Common myeloid progenitor, CD34-positive (primary cell): ENCODE data around the gene TRPM2.

ENCODE experiments used
- CTCF ChIA-PET: fragments of 350-600 bp; sonication (Branson Sonifier 250); formaldehyde crosslinking; loops from one replicate; lab custom pipeline; 2021; ENCODE audit warnings: antibody characterized with exemption; lab: Charles Lee
- POLR2A ChIA-PET: fragments of 350-600 bp; sonication (Branson Sonifier 250); formaldehyde crosslinking; loops from one replicate; lab custom pipeline; 2021; ENCODE audit warnings: antibody characterized with exemption; lab: Charles Lee
- DNase-seq, 3 donors: peaks; one replicate each; pipeline versions ENCODE4 v3.0.0 to v3.0.0-alpha.2; 2013
- H3K27ac ChIP-seq, 2 experiments: 1 replicate in 1 of 2; 2 replicates in 1 of 2; pipeline ENCODE4 v1.7.0; 2013; ENCODE audit warnings: inconsistent platforms in 2 of 2, low read length in 2 of 2, mild to moderate bottlenecking in 2 of 2, low read depth in 1 of 2, moderate library complexity in 1 of 2; ENCODE audit not compliant: severe bottlenecking in 2 of 2, insufficient read depth in 1 of 2, poor library complexity in 1 of 2
- H3K27me3 ChIP-seq, 5 experiments: replicated peaks in 2 of 5; 1 replicate in 3 of 5; 2 replicates in 2 of 5; pipeline versions ENCODE4 v1.6.1 to v1.7.0; 2013; ENCODE audit warnings: low read length in 4 of 5, mild to moderate bottlenecking in 2 of 5, moderate library complexity in 2 of 5, inconsistent platforms in 1 of 5; ENCODE audit not compliant: insufficient read depth in 5 of 5, control insufficient read depth in 4 of 5
- H3K36me3 ChIP-seq, 4 experiments: 1 replicate in 2 of 4; 2 replicates in 2 of 4; pipeline versions ENCODE4 v1.6.1 to v1.7.0; 2013; ENCODE audit warnings: low read length in 3 of 4, control low read depth in 1 of 4, mild to moderate bottlenecking in 1 of 4; ENCODE audit not compliant: control insufficient read depth in 4 of 4, insufficient read depth in 4 of 4
- H3K4me1 ChIP-seq, 4 experiments: 1 replicate in 3 of 4; 2 replicates in 1 of 4; pipeline versions ENCODE4 v1.6.1 to v1.7.1; 2013; ENCODE audit warnings: low read length in 3 of 4, mild to moderate bottlenecking in 3 of 4, control low read depth in 1 of 4, inconsistent platforms in 1 of 4, moderate library complexity in 1 of 4; ENCODE audit not compliant: control insufficient read depth in 4 of 4, insufficient read depth in 4 of 4; ENCODE audit errors: control extremely low read depth in 1 of 4
- H3K4me3 ChIP-seq, 7 experiments: 1 replicate in 4 of 7; 2 replicates in 3 of 7; pipeline versions ENCODE4 v1.5.1 to v1.7.0; 2013; ENCODE audit warnings: mild to moderate bottlenecking in 7 of 7, low read length in 6 of 7, moderate library complexity in 6 of 7, inconsistent platforms in 2 of 7, low read depth in 2 of 7, control low read depth in 1 of 7; ENCODE audit not compliant: insufficient read depth in 4 of 7, control insufficient read depth in 1 of 7; ENCODE audit errors: extremely low read depth in 1 of 7
- H3K9me3 ChIP-seq, 5 experiments: 1 replicate in 4 of 5; 2 replicates in 1 of 5; pipeline versions ENCODE4 v1.6.1 to v1.7.1; 2013; ENCODE audit warnings: low read length in 4 of 5, mild to moderate bottlenecking in 2 of 5, inconsistent platforms in 1 of 5, low read depth in 1 of 5, moderate library complexity in 1 of 5; ENCODE audit not compliant: control insufficient read depth in 4 of 5, insufficient read depth in 2 of 5; ENCODE audit errors: control extremely low read depth in 1 of 5
- WGBS: methylation state at CpG from one replicate; pipeline ENCODE4 v1.1.5; 2013; ENCODE audit not compliant: insufficient coverage; 5-methylcytosine and 5-hydroxymethylcytosine counted together

TRPM2 gene

GRCh38 chr21:44379515-44379848 lies 26.1 kb downstream of the TRPM2 start:
- H3K4me3 ChIP-seq: no peak overlapping the region
- 94% methylated on average over 5 of the region's 5 CpGs for WGBS
- H3K36me3 ChIP-seq: peaks cover 0 to 9% (median 1%) of the 10 kb centered on the region in 4 experiments
- H3K4me1 ChIP-seq: peaks cover 0 to 25% (median 17%) of the 10 kb centered on the region in 4 experiments
- H3K27ac ChIP-seq: no peak overlapping the region
- peaks cover 2 to 22% (median 7%) of the 10 kb centered on the region in 5 experiments for H3K9me3 ChIP-seq
- ChIA-PET CTCF (no interaction called here), POLR2A (no interaction called here)
- H3K27me3 ChIP-seq: peaks cover 0 to 5% (median 0%) of the 10 kb centered on the region in 5 experiments
- no peak for DNase-seq

GRCh38 chr21:44379991-44380865 lies 26.8 kb downstream of the TRPM2 start:
- H3K4me1 ChIP-seq: peaks cover 0 to 19% (median 10%) of the 10 kb centered on the region in 4 experiments
- H3K4me3 ChIP-seq: no peak overlapping the region
- ChIA-PET CTCF (interaction anchor here (1.0 kb wide), 1 partner anchor 27 kb away, joined by 4 read pairs; the partner anchor contains the start of gene TRPM2), POLR2A (no interaction called here)
- H3K9me3 ChIP-seq: peaks cover 2 to 16% (median 8%) of the 10 kb centered on the region in 5 experiments
- DNase-seq: no peak
- peaks cover 0 to 9% (median 1%) of the 10 kb centered on the region in 4 experiments for H3K36me3 ChIP-seq
- peaks cover 0 to 5% (median 0%) of the 10 kb centered on the region in 5 experiments for H3K27me3 ChIP-seq
- WGBS: 82% methylated on average over 25 of the region's 31 CpGs
- no peak overlapping the region for H3K27ac ChIP-seq

GRCh38 chr21:44380876-44381275 lies 27.5 kb downstream of the TRPM2 start:
- ChIA-PET CTCF (interaction anchor here (1.0 kb wide), 1 partner anchor 28 kb away, joined by 4 read pairs; the partner anchor contains the start of gene TRPM2), POLR2A (no interaction called here)
- WGBS: 92% methylated on average over 9 of the region's 10 CpGs
- Histone ChIP-seq H3K4me1 (peaks cover 0 to 12% (median 4%) of the 10 kb centered on the region in 4 experiments), H3K4me3 (no peak overlapping the region), H3K36me3 (peaks cover 0 to 9% (median 1%) of the 10 kb centered on the region in 4 experiments), H3K9me3 (peaks cover 2 to 18% (median 10%) of the 10 kb centered on the region in 5 experiments), H3K27ac (no peak overlapping the region), H3K27me3 (peaks cover 0 to 5% (median 0%) of the 10 kb centered on the region in 5 experiments)
- DNase-seq: no peak

DNA sequence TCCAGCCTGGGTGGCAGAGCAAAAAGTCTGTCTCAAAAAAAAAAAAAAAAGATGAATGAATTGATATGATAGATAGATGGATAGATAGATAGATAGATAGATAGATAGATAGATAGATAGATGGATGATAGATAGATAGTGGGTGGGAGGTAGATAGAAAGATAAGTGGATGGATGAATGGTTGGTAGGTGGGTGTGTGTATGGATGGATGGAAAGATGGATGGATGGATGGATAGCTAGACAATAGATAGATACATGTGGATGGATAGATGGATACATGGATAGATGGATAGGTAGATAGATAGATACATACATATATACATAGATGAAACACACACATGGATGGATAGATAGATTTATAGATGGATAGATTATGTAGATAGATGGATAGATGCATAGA lies 28.5 kb downstream of the TRPM2 start:
- CTCF ChIA-PET: no interaction called here
- peaks cover 5 to 25% (median 13%) of the 10 kb centered on the region in 5 experiments for H3K9me3 ChIP-seq
- POLR2A ChIA-PET: no interaction called here
- no peak overlapping the region for H3K4me3 ChIP-seq
- H3K27me3 ChIP-seq: peaks cover 0 to 5% (median 0%) of the 10 kb centered on the region in 5 experiments
- no peak for DNase-seq
- peaks cover 0 to 9% (median 1%) of the 10 kb centered on the region in 4 experiments for H3K36me3 ChIP-seq
- H3K4me1 ChIP-seq: peaks cover 0 to 3% (median 0%) of the 10 kb centered on the region in 4 experiments
- no peak overlapping the region for H3K27ac ChIP-seq

- CTCF ChIA-PET: interaction anchor here (2.2 kb wide), 1 partner anchor 11 kb away, joined by 6 read pairs; no protein-coding TSS in a partner anchor
- no peak for DNase-seq
These were observed 29.1 kb downstream of the TRPM2 start for GRCh38 chr21:44382536-44382935.

GRCh38 chr21:44383216-44383615 lies 29.8 kb downstream of the TRPM2 start:
- no peaks in the 10 kb centered on the region for H3K4me1 ChIP-seq
- H3K9me3 ChIP-seq: peaks cover 5 to 25% (median 15%) of the 10 kb centered on the region in 5 experiments
- ChIA-PET CTCF (interaction anchor here (2.2 kb wide), 1 partner anchor 11 kb away, joined by 6 read pairs; no protein-coding TSS in a partner anchor), POLR2A (no interaction called here)
- peaks cover 0 to 9% (median 1%) of the 10 kb centered on the region in 4 experiments for H3K36me3 ChIP-seq
- no peak overlapping the region for H3K27ac ChIP-seq
- 89% methylated on average over 3 of the region's 4 CpGs for WGBS
- no peak for DNase-seq
- H3K4me3 ChIP-seq: no peak overlapping the region
- H3K27me3 ChIP-seq: peaks cover 0 to 5% (median 0%) of the 10 kb centered on the region in 5 experiments

More at GRCh38 chr21:44382536-44382935, 29.1 kb downstream of the TRPM2 start:
- Histone ChIP-seq H3K9me3 (peaks cover 5 to 25% (median 15%) of the 10 kb centered on the region in 5 experiments), H3K4me1 (no peaks in the 10 kb centered on the region), H3K27me3 (peaks cover 0 to 5% (median 0%) of the 10 kb centered on the region in 5 experiments), H3K36me3 (peaks cover 0 to 9% (median 1%) of the 10 kb centered on the region in 4 experiments), H3K27ac (no peak overlapping the region), H3K4me3 (no peak overlapping the region)
- POLR2A ChIA-PET: no interaction called here
- WGBS: 94% methylated on average over 9 of the region's 9 CpGs

DNA sequence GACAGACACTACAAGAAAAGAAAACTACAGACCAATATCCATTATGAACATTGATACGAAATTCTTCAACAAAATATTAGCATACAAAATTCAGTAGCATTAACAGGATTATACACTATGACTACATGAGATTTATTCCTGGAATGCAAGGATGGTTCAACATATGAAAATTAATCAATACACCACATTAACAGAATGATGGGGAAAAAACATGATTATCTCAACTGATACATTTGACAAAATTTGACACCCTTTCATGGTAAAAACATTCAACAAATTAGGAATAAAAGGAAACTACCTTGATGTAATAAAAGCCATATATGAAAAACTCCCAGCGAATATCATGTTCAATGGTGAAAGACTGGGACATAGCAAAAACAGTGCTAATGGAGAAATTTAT lies 31.5 kb downstream of the TRPM2 start:
- WGBS: no CpG with 5 or more reads among the region's 2 CpGs
- CTCF ChIA-PET: no interaction called here

More for the DNA sequence above, 31.5 kb downstream of the TRPM2 start:
- Histone ChIP-seq H3K36me3 (peaks cover 0 to 9% (median 0%) of the 10 kb centered on the region in 4 experiments), H3K4me3 (no peak overlapping the region), H3K27ac (no peak overlapping the region), H3K9me3 (peaks cover 5 to 25% (median 15%) of the 10 kb centered on the region in 5 experiments), H3K27me3 (peaks cover 0 to 5% (median 0%) of the 10 kb centered on the region in 5 experiments), H3K4me1 (no peaks in the 10 kb centered on the region)
- DNase-seq: no peak
- POLR2A ChIA-PET: no interaction called here
